AG09309 (cell line): ENCODE measurements around the gene SUFU.

Source experiments
- DNase-seq: peaks from one replicate; pipeline ENCODE4 v3.0.0-alpha.2; 2010; ENCODE audit warnings: low read depth
- H3K4me3 ChIP-seq: 2 replicates; pipeline ENCODE4 v1.5.1; 2011; ENCODE audit warnings: mild to moderate bottlenecking, low read depth, low read length, moderate library complexity; ENCODE audit not compliant: control insufficient read depth
- CTCF ChIP-seq: IDR thresholded peaks from 2 replicates; pipeline ENCODE4 v1.5.1; 2011; ENCODE audit warnings: mild to moderate bottlenecking, low read depth, low read length, inconsistent platforms; ENCODE audit not compliant: insufficient read depth, control insufficient read depth; ENCODE audit errors: missing control alignments

Gene SUFU

DNA sequence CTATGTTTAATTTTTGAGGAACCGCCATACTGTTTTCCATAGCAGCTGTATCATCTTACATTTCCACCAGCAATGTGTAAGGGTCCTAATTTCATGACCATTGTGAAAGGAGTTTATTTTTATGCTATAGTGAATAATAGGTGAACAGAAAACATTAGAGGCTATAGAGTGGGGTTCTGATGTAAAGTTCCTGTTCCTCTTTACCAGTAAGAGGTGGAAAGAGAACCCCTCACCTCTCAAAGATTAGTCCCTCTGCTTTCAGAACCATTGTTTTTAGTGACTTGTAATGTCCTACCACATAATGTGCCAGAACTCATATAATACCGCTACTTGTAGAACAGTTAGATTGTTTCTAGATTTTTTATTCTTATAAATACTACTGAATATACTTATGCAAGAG lies 34.2 kb downstream of the SUFU start:
- no peak for TF ChIP-seq CTCF
- no peak overlapping the region for H3K4me3 ChIP-seq
- no peak for DNase-seq

DNA sequence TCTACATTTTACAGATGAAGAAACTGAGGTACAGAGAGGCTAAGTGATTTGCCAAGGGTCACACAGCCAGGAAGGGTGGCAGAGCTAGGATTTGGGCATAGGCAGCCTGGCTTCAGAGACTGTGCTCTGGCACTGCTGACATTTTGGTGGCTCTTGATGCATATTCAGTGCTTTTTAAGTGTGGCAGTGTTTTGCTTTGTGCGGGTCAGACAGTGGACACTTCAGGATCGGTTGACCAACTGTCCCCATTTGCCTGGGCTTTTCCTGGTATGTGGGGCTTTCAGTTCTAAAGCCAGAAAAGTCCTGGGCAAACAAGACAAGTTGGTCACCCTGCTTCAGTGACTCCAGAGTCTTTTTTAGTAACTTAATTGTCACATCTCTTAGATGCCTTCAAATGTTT lies 35.0 kb downstream of the SUFU start:
- H3K4me3 ChIP-seq: no peak overlapping the region
- no peak for DNase-seq
- TF ChIP-seq CTCF: no peak

- TF ChIP-seq CTCF: peak; percentile 36
- H3K4me3 ChIP-seq: no peak overlapping the region
- DNase-seq: no peak
These were observed 36.3 kb downstream of the SUFU start for GRCh38 chr10:102540023-102540422.

DNA sequence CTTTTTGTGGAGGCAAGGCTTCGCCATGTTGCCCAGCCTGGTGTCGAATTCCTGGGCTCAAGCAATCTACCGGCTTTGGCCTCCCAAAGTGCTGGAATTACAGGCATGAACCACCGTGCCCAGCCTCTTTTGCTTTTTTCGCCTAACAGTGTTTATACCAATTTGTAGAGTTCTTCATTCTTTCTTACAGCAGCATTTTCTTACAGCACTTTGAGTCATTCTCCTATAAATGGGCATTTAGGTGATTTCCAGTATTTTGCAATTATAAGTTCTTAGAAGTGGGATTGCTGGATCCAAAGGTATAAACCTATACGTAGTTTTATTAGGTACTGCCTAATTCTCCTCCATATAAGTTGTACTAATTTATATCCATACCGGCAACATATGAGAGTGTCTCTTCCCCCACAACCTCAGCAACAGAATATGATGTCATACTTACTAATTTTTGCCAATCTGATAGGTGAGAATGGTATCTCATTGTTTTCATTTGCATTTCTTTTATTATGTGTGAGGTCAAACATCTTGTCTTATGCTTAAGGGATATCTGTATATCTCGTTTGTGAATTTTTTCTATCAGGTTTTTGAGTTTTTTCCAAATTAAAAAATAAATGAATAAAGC lies 39.1 kb downstream of the SUFU start:
- no peak for TF ChIP-seq CTCF
- DNase-seq: peak; percentile 50

DNA sequence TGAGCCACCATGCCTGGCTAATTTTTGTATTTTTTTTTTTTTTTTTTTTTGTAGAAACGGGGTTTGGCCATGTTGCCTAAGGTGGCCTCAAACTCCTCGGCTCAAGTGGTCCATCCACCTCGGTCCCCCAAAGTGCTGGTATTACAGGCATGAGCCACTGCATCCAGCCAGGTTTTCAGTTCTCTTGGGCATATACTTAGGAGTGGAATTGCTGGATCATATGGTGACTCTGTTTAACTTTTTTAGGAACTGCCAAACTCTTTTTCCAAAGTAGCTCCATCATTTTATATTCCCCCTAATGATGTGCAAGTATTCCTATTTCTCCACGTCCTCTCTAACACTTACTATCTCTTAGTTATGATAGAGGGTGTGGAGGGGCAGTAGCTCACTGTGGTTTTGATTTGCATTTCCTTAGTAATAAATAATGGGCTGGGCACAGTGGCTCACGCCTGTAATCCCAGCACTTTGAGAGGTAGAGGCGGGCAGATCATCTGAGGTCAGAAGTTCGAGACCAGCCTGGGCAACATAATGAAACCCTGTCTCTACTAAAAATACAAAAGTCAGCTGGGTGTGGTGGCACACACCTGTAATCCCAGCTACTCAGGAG lies 41.6 kb downstream of the SUFU start:
- DNase-seq: no peak
- H3K4me3 ChIP-seq: no peak overlapping the region
- no peak for TF ChIP-seq CTCF

More for the DNA sequence above, 39.1 kb downstream of the SUFU start:
- no peak overlapping the region for H3K4me3 ChIP-seq

GRCh38 chr10:102545997-102546396 lies 42.2 kb downstream of the SUFU start:
- DNase-seq: no peak
- no peak for TF ChIP-seq CTCF
- no peak overlapping the region for H3K4me3 ChIP-seq

GRCh38 chr10:102546606-102547320 lies 43.0 kb downstream of the SUFU start:
- TF ChIP-seq CTCF: no peak
- H3K4me3 ChIP-seq: no peak overlapping the region

More at GRCh38 chr10:102546606-102547320, 43.0 kb downstream of the SUFU start:
- peak; percentile 24 for DNase-seq
